Measurements from ENCODE around the gene LZTS3. TPM values are rescaled to one million over a fixed set of nuclear protein-coding genes. Genes with fewer than 3 reads are reported as not detected.

LZTS3 gene
- polyA plus RNA-seq, 2 of the 4 experiments (the other 2 are of a cell fraction): 3.8 TPM

DNA sequence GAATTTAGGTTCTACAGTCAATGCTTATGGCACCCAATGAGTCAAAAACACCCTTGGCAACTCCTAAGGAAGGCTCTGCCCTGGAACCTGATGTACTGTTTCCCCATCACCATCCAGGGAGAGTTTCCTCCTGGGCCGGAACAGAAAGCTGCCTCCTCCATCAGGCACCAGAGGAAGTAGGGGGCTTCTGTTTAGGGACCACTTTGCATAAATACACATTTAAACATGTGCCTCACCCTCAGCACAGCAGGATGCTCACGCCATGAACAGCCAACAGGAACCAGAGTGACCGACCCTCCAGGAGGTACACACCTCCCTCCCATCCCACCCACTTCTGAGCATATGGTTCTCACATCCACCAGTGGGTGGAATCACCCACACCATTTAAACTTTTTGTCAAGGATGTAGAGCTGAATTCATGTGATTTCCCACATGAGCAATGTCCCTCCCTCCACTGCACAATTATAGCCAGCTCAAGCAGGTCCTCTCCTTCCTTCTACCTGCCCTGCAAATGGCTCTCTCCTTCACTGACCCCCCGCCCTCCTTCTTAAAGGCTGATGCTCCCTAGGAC is 16.3 kb upstream of the LZTS3 start:
- CTCF ChIA-PET: interaction anchor here (0.6 kb wide), 2 partner anchors 138 to 1006 kb away, joined by 3 to 4 read pairs; no protein-coding TSS in a partner anchor
- TF ChIP-seq CHD4 (IDR thresholded peaks at IDR 0.05; ENCODE audit: borderline replicate concordance) (no peak), HDAC2 (IDR thresholded peaks at IDR 0.05) (no peak), PHF8 (IDR thresholded peaks at IDR 0.05; ENCODE audit: borderline replicate concordance, low read depth) (no peak), CHD2 (IDR thresholded peaks at IDR 0.05; ENCODE audit: low read length, partially characterized antibody) (no peak), NPAS2 (CRISPR knock-in tag; IDR thresholded peaks at IDR 0.05; ENCODE audit: borderline replicate concordance) (no peak), POLR2AphosphoS2 (conservative IDR thresholded peaks at IDR 0.05; ENCODE audit: low read length) (no peak), CEBPB (IDR thresholded peaks at IDR 0.05) (no peak), NR3C1 (IDR thresholded peaks at IDR 0.05) (no peak), SREBF2 (IDR thresholded peaks at IDR 0.05) (no peak)
- TF ChIP-seq, protein P1, sequence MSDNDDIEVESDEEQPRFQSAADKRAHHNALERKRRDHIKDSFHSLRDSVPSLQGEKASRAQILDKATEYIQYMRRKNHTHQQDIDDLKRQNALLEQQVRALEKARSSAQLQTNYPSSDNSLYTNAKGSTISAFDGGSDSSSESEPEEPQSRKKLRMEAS (IDR thresholded peaks at IDR 0.05): no peak
- Histone ChIP-seq H3K4me2 (no peak overlapping the region), H3K27ac (no peak overlapping the region), H3K9me3 (no peaks in the 10 kb centered on the region), H3K4me1 (no peaks in the 10 kb centered on the region), H3K4me3 (no peak overlapping the region)
- DNase-seq (ENCODE audit: low read depth in 1 of 2, low spot score in 1 of 2) (no peak), FAIRE-seq (no peak), ATAC-seq (no peak; a peak in 1 of 6 replicates)
- WGBS (ENCODE audit: missing lambda C conversion rate): 88% methylated on average over 4 of the region's 4 CpGs
- POLR2A ChIA-PET: interaction anchor here (0.6 kb wide), 1 partner anchor 8 kb away, joined by 5 read pairs; no protein-coding TSS in a partner anchor

DNA sequence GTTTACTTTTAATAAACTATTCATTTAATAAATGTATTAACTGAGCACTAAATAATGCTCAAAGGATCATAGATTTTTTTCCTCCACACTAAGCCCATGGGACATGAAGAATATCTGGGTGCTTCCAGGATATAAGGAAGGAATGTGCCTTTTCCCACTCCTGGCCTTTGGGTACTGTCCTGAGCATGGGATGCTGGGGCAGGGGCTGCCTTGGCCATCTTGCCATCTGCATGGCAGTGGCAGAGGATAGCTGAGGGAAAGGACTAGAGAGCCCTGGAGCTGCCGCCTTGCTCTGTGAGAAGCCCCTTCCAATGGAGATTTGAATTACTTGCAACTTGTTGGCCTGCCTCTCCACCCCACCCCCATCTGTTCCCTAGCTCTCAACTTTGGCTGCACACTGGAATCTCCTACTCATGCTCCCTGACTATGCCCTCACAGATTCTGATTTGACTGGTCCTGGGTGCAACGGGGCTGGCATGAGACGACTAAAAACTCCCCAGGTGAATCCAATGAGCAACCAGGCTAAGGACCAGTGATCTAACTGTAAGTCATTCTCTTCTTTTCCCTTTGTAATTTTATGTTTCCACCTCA is 15.6 kb upstream of the LZTS3 start:
- FAIRE-seq (no peak), ATAC-seq (no peak), DNase-seq (ENCODE audit: low read depth in 1 of 2, low spot score in 1 of 2) (no peak)
- Histone ChIP-seq H3K4me2 (no peak overlapping the region), H3K27ac (no peak overlapping the region), H3K4me3 (no peak overlapping the region), H3K4me1 (no peaks in the 10 kb centered on the region), H3K9me3 (no peaks in the 10 kb centered on the region)
- no peak for TF ChIP-seq RAD21 (conservative IDR thresholded peaks at IDR 0.05 in 1 of 2, IDR thresholded peaks at IDR 0.05 in 1 of 2)
- TF ChIP-seq MYC (IDR thresholded peaks at IDR 0.05; ENCODE audit: borderline replicate concordance, low read length): no peak
- TF ChIP-seq, protein P2, sequence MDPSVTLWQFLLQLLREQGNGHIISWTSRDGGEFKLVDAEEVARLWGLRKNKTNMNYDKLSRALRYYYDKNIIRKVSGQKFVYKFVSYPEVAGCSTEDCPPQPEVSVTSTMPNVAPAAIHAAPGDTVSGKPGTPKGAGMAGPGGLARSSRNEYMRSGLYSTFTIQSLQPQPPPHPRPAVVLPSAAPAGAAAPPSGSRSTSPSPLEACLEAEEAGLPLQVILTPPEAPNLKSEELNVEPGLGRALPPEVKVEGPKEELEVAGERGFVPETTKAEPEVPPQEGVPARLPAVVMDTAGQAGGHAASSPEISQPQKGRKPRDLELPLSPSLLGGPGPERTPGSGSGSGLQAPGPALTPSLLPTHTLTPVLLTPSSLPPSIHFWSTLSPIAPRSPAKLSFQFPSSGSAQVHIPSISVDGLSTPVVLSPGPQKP (IDR thresholded peaks at IDR 0.05; ENCODE audit: low read depth, low read length): no peak
- TF ChIP-seq ZFP36 (IDR thresholded peaks at IDR 0.05; ENCODE audit: borderline replicate concordance, partially characterized antibody): no peak
- TF ChIP-seq, protein P3, sequence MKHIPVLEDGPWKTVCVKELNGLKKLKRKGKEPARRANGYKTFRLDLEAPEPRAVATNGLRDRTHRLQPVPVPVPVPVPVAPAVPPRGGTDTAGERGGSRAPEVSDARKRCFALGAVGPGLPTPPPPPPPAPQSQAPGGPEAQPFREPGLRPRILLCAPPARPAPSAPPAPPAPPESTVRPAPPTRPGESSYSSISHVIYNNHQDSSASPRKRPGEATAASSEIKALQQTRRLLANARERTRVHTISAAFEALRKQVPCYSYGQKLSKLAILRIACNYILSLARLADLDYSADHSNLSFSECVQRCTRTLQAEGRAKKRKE (CRISPR knock-in tag; IDR thresholded peaks at IDR 0.05; ENCODE audit: low read depth): no peak
- no peak for TF ChIP-seq KDM1A (IDR thresholded peaks at IDR 0.05; ENCODE audit: low read depth)
- TF ChIP-seq CHD2 (IDR thresholded peaks at IDR 0.05; ENCODE audit: low read length, partially characterized antibody): no peak
- TF ChIP-seq, protein P4, sequence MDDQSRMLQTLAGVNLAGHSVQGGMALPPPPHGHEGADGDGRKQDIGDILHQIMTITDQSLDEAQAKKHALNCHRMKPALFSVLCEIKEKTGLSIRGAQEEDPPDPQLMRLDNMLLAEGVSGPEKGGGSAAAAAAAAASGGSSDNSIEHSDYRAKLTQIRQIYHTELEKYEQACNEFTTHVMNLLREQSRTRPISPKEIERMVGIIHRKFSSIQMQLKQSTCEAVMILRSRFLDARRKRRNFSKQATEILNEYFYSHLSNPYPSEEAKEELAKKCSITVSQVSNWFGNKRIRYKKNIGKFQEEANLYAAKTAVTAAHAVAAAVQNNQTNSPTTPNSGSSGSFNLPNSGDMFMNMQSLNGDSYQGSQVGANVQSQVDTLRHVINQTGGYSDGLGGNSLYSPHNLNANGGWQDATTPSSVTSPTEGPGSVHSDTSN (IDR thresholded peaks at IDR 0.05): no peak
- TF ChIP-seq JUN (IDR thresholded peaks at IDR 0.05): no peak
- no peak for TF ChIP-seq MAFK (IDR thresholded peaks at IDR 0.05; ENCODE audit: partially characterized antibody)
- TF ChIP-seq ESRRA (IDR thresholded peaks at IDR 0.05; ENCODE audit: borderline replicate concordance, low read length): no peak
- no peak for TF ChIP-seq ZC3H11A (IDR thresholded peaks at IDR 0.05)
- TF ChIP-seq SMC3 (IDR thresholded peaks at IDR 0.05): no peak
- TF ChIP-seq, protein P5, sequence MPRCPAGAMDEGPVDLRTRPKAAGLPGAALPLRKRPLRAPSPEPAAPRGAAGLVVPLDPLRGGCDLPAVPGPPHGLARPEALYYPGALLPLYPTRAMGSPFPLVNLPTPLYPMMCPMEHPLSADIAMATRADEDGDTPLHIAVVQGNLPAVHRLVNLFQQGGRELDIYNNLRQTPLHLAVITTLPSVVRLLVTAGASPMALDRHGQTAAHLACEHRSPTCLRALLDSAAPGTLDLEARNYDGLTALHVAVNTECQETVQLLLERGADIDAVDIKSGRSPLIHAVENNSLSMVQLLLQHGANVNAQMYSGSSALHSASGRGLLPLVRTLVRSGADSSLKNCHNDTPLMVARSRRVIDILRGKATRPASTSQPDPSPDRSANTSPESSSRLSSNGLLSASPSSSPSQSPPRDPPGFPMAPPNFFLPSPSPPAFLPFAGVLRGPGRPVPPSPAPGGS (IDR thresholded peaks at IDR 0.05): no peak
- no peak for TF ChIP-seq HOXB13 (CRISPR knock-in tag; IDR thresholded peaks at IDR 0.05; ENCODE audit: low read depth)
- TF ChIP-seq RCOR1 (IDR thresholded peaks at IDR 0.05; ENCODE audit: low read depth, low read length): no peak
- TF ChIP-seq, protein P6, sequence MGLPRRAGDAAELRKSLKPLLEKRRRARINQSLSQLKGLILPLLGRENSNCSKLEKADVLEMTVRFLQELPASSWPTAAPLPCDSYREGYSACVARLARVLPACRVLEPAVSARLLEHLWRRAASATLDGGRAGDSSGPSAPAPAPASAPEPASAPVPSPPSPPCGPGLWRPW (IDR thresholded peaks at IDR 0.05): no peak
- TF ChIP-seq NFE2L2 (conservative IDR thresholded peaks at IDR 0.05; ENCODE audit: low read length): no peak
- no peak for TF ChIP-seq CHD4 (IDR thresholded peaks at IDR 0.05; ENCODE audit: borderline replicate concordance)
- TF ChIP-seq TP53 (CRISPR knock-in tag; IDR thresholded peaks at IDR 0.05): no peak
- 95% methylated on average over 3 of the region's 3 CpGs for WGBS (ENCODE audit: missing lambda C conversion rate)
- POLR2A ChIA-PET: interaction anchor here (0.6 kb wide), 1 partner anchor 9 kb away, joined by 5 read pairs; no protein-coding TSS in a partner anchor
- CTCF ChIA-PET: interaction anchor here (0.6 to 1.0 kb wide), 2 partner anchors 115 to 1007 kb away, joined by 4 read pairs; no protein-coding TSS in a partner anchor

All from A549 (cell line).